Endothelial cell of umbilical vein (primary cell): ENCODE data around the gene SLC16A6. TPM values are rescaled to one million over a fixed set of nuclear protein-coding genes. Genes with fewer than 3 reads are reported as not detected.

ENCODE experiments used
- BruUV-seq: library from RNA; stranded (reverse); fragments of 400-500 nt; replicated peaks from 2 replicates; lab custom pipeline; 2021; lab: Mats Ljungman, UMichigan
- CTCF ChIA-PET: fragments of 300-600, 350-600 bp; sonication (Branson Sonifier 250); formaldehyde crosslinking; loops from one replicate; lab custom pipeline; 2021; ENCODE audit warnings: antibody characterized with exemption, inconsistent platforms; lab: Charles Lee
- POLR2A ChIA-PET: fragments of 300-600, 350-600 bp; sonication (Branson Sonifier 250); formaldehyde crosslinking; loops from one replicate; lab custom pipeline; 2021; ENCODE audit warnings: antibody characterized with exemption, inconsistent platforms; lab: Charles Lee
- DNase-seq: peaks from one replicate; pipeline ENCODE4 v3.0.0-alpha.2; 2011; ENCODE audit warnings: low read depth, low spot score
- FAIRE-seq: peaks from 2 replicates; lab custom pipeline; 2011; peaks lifted over from hg19 to GRCh38; lab: Jason Lieb, UNC
- H2AFZ ChIP-seq: 2 replicates; pipeline ENCODE4 v1.6.0; 2012; ENCODE audit warnings: low read depth, low read length, control low read depth, inconsistent platforms
- H3K27ac ChIP-seq: 2 replicates; pipeline ENCODE4 v1.5.1; 2011; ENCODE audit warnings: low read depth, mild to moderate bottlenecking, control low read depth, low read length, moderate library complexity; ENCODE audit not compliant: insufficient read depth
- H3K27me3 ChIP-seq, 2 experiments: 2 replicates each; pipeline versions ENCODE4 v1.6.0 to v1.6.1; 2011; ENCODE audit warnings: low read length in 2 of 2, mixed read lengths in 1 of 2; ENCODE audit not compliant: control insufficient read depth in 2 of 2, insufficient read depth in 2 of 2
- H3K36me3 ChIP-seq, 2 experiments: 2 replicates in 1 of 2; 3 replicates in 1 of 2; pipeline ENCODE4 v1.5.1; 2011; ENCODE audit warnings: low read length in 2 of 2, mild to moderate bottlenecking in 1 of 2, moderate library complexity in 1 of 2; ENCODE audit not compliant: control insufficient read depth in 2 of 2, insufficient read depth in 2 of 2; ENCODE audit errors: extremely low read depth in 1 of 2
- H3K4me1 ChIP-seq: 3 replicates; pipeline ENCODE4 v1.5.1; 2011; ENCODE audit warnings: mild to moderate bottlenecking, low read length; ENCODE audit not compliant: control insufficient read depth, insufficient read depth; ENCODE audit errors: extremely low read depth
- H3K4me2 ChIP-seq: 2 replicates; pipeline ENCODE4 v1.6.1; 2011; ENCODE audit warnings: low read length, control low read depth, mixed read lengths; ENCODE audit not compliant: insufficient read depth
- H3K4me3 ChIP-seq, 3 experiments: fragments of 200-600 bp in 1 of 3; sonication (generic), shearing (Covaris generic) in 1 of 3; replicated peaks in 1 of 3; 2 replicates each; pipeline ENCODE4 v1.5.1; 2011 to 2016; ENCODE audit warnings: control low read depth in 3 of 3, low read length in 3 of 3, mild to moderate bottlenecking in 2 of 3, inconsistent platforms in 1 of 3, low read depth in 1 of 3, moderate library complexity in 1 of 3; ENCODE audit not compliant: insufficient read depth in 1 of 3
- H3K79me2 ChIP-seq: 2 replicates; pipeline ENCODE4 v1.6.0; 2012; ENCODE audit warnings: low read length, inconsistent platforms; ENCODE audit not compliant: control insufficient read depth, insufficient read depth
- H3K9ac ChIP-seq: replicated peaks from 2 replicates; pipeline ENCODE3; 2011; ENCODE audit warnings: low read length, control low read depth; ENCODE audit not compliant: insufficient read depth; ENCODE audit errors: extremely low read depth
- H3K9me1 ChIP-seq: replicated peaks from 3 replicates; pipeline ENCODE4 v1.6.0; 2011; ENCODE audit warnings: mild to moderate bottlenecking, low read length; ENCODE audit not compliant: control insufficient read depth, insufficient read depth; ENCODE audit errors: extremely low read depth
- H3K9me3 ChIP-seq: replicated peaks from 2 replicates; pipeline ENCODE4 v1.5.1; 2012; ENCODE audit warnings: low read length, inconsistent platforms; ENCODE audit not compliant: control insufficient read depth, insufficient read depth
- H4K20me1 ChIP-seq: replicated peaks from 2 replicates; pipeline ENCODE3; 2011; ENCODE audit warnings: mild to moderate bottlenecking, low read length; ENCODE audit not compliant: control insufficient read depth, insufficient read depth; ENCODE audit errors: extremely low read depth
- CTCF ChIP-seq, 2 donors: IDR thresholded peaks; 1 replicate in 1 of 2; 2 replicates in 1 of 2; pipeline ENCODE4 v1.5.1; 2011; ENCODE audit warnings: low read length in 2 of 2, mild to moderate bottlenecking in 2 of 2, moderate library complexity in 2 of 2, control low read depth in 1 of 2, inconsistent platforms in 1 of 2, low read depth in 1 of 2; ENCODE audit not compliant: insufficient read depth in 1 of 2; ENCODE audit errors: extremely low read depth in 1 of 2
- EZH2 ChIP-seq: IDR thresholded peaks from 2 replicates; pipeline ENCODE4 v1.6.1; 2012; ENCODE audit warnings: borderline replicate concordance, low read depth, mild to moderate bottlenecking, moderate library complexity, low read length, inconsistent platforms; ENCODE audit not compliant: severe bottlenecking
- FOS ChIP-seq: IDR thresholded peaks from 2 replicates; pipeline ENCODE4 v1.6.1; 2011; ENCODE audit warnings: mild to moderate bottlenecking, low read length, moderate library complexity, borderline replicate concordance; ENCODE audit not compliant: insufficient read depth
- JUN ChIP-seq: IDR thresholded peaks from 2 replicates; pipeline ENCODE4 v1.6.1; 2011; ENCODE audit warnings: borderline replicate concordance, low read depth; ENCODE audit not compliant: insufficient read length, insufficient read depth
- MYC ChIP-seq: IDR thresholded peaks from one replicate; pipeline ENCODE4 v1.6.1; 2011; ENCODE audit warnings: mild to moderate bottlenecking, low read depth, low read length
- POLR2A ChIP-seq: IDR thresholded peaks from 2 replicates; pipeline ENCODE4 v1.6.1; 2012; ENCODE audit warnings: low read depth, mild to moderate bottlenecking, control low read depth, low read length
- POLR2AphosphoS5 ChIP-seq: IDR thresholded peaks from 2 replicates; pipeline ENCODE4 v1.6.1; 2012; ENCODE audit warnings: low read depth, mild to moderate bottlenecking, control low read depth, low read length, moderate library complexity; ENCODE audit not compliant: insufficient read depth
- dilution Hi-C: fragments of 300-500 bp; cut with MboI; formaldehyde crosslinking; loops from one replicate; pipeline ENCODE4 v1.15.0; 2019; ENCODE audit warnings: low sequenced_read_pairs; ENCODE audit not compliant: extremely low pct_ligation_motif_present
- intact Hi-C: fragments of 100-400 bp; cut with micrococcal nuclease; formaldehyde crosslinking; loops from one replicate; pipeline ENCODE4 v1.10.0; 2022
- polyA plus RNA-seq, 4 experiments: library from polyadenylated mRNA; depleted of rRNA in 3 of 4; stranded (reverse) in 3 of 4; unstranded in 1 of 4; fragments of >200 nt; gene quantifications; 2 replicates each; pipeline versions ENCODE4 v1.2.1 to v1.2.3, GENCODE V29; 2011 to 2012; ENCODE audit warnings: missing spikeins in 1 of 4
- total RNA-seq: library from RNA; stranded (reverse); gene quantifications from 2 replicates; pipeline ENCODE4 v1.2.3, GENCODE V29; 2021

Gene SLC16A6
- total and polyA plus RNA-seq, 2 donors (not counting 3 experiments of a cell fraction or from before 2014, with no cell fraction given) = 0.65 to 0.91 TPM

GRCh38 chr17:68288804-68289203 is 2.1 kb downstream of the SLC16A6 start:
- no peaks in the 10 kb centered on the region for H3K79me2 ChIP-seq
- no peaks in the 10 kb centered on the region for H3K27me3 ChIP-seq
- FAIRE-seq (no peak), DNase-seq (no peak)
- ChIA-PET CTCF (interaction anchor here (1.6 to 8.5 kb wide), 2 partner anchors 25 to 110 kb away, joined by 5 to 104 read pairs; no protein-coding TSS in a partner anchor), POLR2A (no interaction called here)
- H3K4me2 ChIP-seq = no peak overlapping the region
- no peak overlapping the region for H2AFZ ChIP-seq
- H4K20me1 ChIP-seq = no peaks in the 10 kb centered on the region
- no peak overlapping the region for H3K4me3 ChIP-seq
- no TSS peak for BruUV-seq
- no peak overlapping the region for H3K9ac ChIP-seq
- TF ChIP-seq MYC (no peak), EZH2 (no peak), POLR2A (no peak), POLR2AphosphoS5 (no peak), JUN (no peak), FOS (no peak), CTCF (IDR thresholded peaks at IDR 0.05; ENCODE audit: extremely low read depth in 1 of 2, insufficient read depth in 1 of 2, low read depth in 1 of 2, low read length in 2 of 2) (no peak)
- no peaks in the 10 kb centered on the region for H3K9me3 ChIP-seq
- H3K9me1 ChIP-seq = no peaks in the 10 kb centered on the region
- peaks cover 15% of the 10 kb centered on the region for H3K4me1 ChIP-seq
- no peak overlapping the region for H3K27ac ChIP-seq
- no peaks in the 10 kb centered on the region for H3K36me3 ChIP-seq
- intact Hi-C loops = no loop called here
- dilution Hi-C loops = no loop called here
